HL-60/S4 treated with retinoic acid at 250 ng/mL for 4 days and 3 days (cell line): Measurements from ENCODE around the gene SCG5.
"Not testable (repeated sequence)": the region's sequence is repeated elsewhere in the genome, so short reads cannot be mapped to it uniquely, and the experiment has no call there.

Experiments
- in situ Hi-C: fragments of 300-500 bp; cut with MboI; formaldehyde crosslinking; loops from 2 replicates; pipeline ENCODE4 v1.7.0; 2022; ENCODE audit warnings: low sequenced_read_pairs

Gene SCG5, protein sequence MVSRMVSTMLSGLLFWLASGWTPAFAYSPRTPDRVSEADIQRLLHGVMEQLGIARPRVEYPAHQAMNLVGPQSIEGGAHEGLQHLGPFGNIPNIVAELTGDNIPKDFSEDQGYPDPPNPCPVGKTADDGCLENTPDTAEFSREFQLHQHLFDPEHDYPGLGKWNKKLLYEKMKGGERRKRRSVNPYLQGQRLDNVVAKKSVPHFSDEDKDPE

GRCh38 chr15:32641517-32642059, at the start of gene SCG5:
TSS of gene SCG5 (plus strand) at chr15:32641710. CDS start at chr15:32643593, 1,883 bp downstream.
- in situ Hi-C loops = no loop called here

DNA sequence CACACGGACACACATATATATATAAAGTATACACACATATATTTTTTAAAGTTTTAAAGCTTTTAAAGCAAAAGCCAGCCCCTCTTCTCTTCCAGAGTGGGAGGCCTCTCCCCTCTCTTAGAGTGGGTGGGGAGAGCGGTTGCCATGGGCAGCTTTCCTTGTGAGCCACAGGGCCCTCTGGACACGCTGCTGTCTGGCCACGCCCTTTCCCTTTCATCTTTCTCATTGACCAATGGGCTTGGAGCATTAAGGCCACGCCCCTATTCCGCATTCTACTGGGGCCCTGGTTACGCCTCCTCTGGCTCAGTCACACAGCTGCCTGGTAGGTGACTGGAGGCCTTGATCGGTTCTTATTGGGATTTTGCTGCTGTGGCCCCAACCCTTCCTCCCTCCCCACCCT, 48.4 kb upstream of the SCG5 start, which contains the start of gene GOLGA8N:
Gene GOLGA8N (plus strand): TSS at position 306 of the 400 bp plus-strand sequence.
- in situ Hi-C loops = not testable (repeated sequence)

- in situ Hi-C loops = not testable (repeated sequence)
Observed at GRCh38 chr15:32609518-32609917, 32.0 kb upstream of the SCG5 start.

DNA sequence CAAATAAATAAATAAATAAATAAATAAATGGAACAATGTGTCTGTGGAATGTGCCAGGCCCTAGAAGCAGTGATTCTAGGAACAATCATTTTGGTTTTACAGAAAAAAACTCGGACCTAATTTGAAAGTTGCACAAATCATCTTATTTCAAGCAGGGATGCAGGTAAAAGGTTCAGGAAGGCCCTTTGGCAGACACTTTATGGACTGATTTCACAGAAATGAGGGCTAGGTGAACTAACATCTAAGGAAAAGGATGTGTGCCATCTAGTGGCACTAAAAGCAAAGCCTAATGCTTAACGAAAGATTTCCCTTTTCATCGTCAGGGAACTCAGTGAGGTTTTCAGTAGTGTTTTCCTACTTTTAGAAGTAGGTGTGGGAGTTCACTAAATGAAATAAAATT, 30.8 kb upstream of the SCG5 start:
- in situ Hi-C loops = not testable (repeated sequence)

GRCh38 chr15:32614712-32615050, 26.8 kb upstream of the SCG5 start:
- in situ Hi-C loops = not testable (repeated sequence)

- in situ Hi-C loops = not testable (repeated sequence)
Observed at GRCh38 chr15:32615051-32615870, 26.2 kb upstream of the SCG5 start, which contains the start of gene ARHGAP11A. TSS of gene ARHGAP11A (plus strand) at chr15:32615504. CDS start at chr15:32616212, 708 bp downstream.

- in situ Hi-C loops = not testable (repeated sequence)
Observed at GRCh38 chr15:32615871-32616426, 25.6 kb upstream of the SCG5 start.

DNA sequence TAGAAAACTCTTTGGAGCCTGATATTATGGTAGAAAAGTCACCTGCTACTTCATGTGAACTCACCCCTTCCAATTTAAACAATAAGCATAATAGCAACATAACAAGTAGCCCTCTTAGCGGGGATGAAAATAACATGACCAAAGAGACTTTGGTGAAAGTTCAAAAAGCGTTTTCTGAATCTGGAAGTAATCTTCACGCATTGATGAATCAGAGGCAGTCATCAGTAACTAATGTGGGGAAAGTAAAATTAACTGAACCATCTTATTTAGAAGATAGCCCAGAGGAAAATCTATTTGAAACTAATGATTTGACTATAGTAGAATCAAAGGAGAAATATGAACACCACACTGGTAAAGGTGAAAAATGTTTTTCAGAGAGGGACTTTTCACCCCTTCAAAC, 5.1 kb upstream of the SCG5 start:
- in situ Hi-C loops = no loop called here

DNA sequence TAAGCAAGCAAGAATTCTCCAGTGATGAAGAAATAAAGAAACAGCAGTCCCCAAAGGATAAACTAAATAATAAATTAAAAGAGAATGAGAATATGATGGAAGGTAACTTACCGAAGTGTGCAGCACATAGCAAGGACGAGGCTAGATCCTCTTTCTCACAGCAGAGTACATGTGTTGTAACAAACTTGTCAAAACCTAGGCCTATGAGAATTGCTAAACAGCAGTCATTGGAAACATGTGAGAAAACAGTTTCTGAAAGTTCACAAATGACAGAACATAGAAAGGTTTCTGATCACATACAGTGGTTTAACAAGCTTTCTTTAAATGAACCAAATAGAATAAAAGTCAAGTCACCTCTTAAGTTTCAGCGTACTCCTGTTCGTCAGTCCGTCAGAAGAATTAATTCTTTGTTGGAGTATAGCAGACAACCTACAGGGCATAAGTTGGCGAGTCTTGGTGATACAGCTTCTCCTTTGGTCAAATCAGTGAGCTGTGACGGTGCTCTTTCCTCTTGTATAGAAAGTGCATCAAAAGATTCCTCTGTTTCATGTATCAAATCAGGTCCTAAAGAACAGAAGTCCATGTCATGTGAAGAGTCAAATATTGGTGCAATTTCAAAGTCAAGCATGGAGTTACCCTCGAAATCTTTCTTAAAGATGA, 4.5 kb upstream of the SCG5 start:
- in situ Hi-C loops = no loop called here

GRCh38 chr15:32637704-32638103, 3.8 kb upstream of the SCG5 start:
- in situ Hi-C loops = no loop called here

GRCh38 chr15:32642667-32643435, 1.3 kb downstream of the SCG5 start:
- in situ Hi-C loops = no loop called here

- in situ Hi-C loops = no loop called here
Observed at GRCh38 chr15:32643907-32644445, 2.5 kb downstream of the SCG5 start.

DNA sequence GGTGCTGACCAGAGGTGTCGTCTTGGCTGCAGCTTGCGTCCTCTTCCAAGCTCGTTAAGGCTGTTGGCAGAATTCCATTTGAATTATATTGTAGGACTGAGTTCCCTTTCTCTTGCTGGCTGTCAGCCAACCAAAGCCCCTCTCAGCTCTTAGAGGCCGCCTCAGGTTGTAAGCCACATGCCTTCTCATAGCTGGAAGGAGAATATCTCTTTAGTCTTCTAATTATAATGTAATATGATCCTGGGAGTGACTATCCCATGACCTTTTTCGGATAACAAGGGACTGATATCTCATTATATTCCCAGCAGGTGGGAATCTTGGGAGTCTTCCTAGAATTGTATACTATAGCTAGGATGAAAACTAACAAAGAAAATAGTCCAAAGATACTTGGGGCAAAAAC, 4.8 kb downstream of the SCG5 start:
- in situ Hi-C loops = no loop called here

DNA sequence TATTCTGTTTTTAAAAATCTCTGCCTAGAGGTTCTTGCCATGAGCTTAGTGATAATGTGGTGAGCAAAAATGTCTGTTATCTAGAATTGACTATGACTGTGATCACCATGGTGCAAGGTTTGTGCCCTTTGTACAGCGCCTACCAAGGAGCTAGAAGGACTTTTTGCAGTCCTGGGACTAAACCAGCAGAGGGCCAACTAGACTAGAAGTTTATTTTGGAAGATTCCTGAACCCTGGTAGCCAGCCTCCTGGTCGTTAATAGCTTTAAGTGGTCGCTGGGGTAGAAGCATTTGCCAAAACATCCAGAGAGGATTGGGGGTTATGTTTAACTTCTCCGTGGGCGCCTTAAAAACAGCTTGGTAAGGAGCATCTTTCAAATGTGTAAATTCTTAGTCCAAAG, 7.8 kb downstream of the SCG5 start:
- in situ Hi-C loops = no loop called here

- in situ Hi-C loops = loop anchor here (25.0 kb wide), 1 partner anchor 336 kb away; no protein-coding TSS in a partner anchor
Observed at GRCh38 chr15:32651229-32651837, 9.8 kb downstream of the SCG5 start.

DNA sequence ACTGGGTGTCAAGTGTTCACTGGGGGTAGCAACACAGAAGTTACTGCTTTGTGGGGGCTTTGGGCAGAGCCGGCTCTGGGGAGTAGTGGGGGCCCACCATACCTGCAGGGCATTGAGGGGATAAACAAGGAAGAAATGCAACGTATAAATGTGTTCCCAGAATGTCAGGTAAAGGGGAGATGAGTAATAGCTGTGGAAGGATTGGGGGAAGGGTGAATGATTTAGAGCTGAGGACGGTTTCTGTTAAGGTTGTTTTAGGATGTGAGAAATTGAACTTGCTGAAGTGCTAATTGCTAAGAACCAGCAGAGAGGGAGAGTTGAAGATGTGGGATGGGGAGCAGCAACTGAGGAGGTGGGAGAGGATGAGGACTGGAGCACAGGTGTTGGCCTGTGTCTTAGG, 10.7 kb downstream of the SCG5 start:
- in situ Hi-C loops = loop anchor here (25.0 kb wide), 1 partner anchor 335 kb away; no protein-coding TSS in a partner anchor

DNA sequence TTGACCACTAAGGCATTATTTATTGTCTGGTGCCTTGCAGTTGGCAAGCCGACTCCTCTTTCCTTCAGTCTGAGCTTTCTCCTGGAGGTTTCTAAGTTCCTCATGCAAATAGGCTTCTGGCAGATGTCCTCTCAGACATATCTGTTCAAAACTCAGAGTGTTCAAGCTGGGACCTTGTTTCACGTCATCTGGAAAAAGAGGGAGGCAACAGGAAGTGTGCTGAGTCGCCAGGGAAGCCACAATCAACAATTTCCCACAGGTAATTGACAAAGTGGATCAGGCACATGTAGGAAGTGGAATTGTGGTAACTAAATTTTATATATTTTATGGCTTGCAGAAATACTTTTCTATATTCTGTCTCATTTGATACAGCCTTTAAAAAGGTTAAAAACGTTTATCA, 14.6 kb downstream of the SCG5 start:
- in situ Hi-C loops = loop anchor here (25.0 kb wide), 1 partner anchor 331 kb away; no protein-coding TSS in a partner anchor

DNA sequence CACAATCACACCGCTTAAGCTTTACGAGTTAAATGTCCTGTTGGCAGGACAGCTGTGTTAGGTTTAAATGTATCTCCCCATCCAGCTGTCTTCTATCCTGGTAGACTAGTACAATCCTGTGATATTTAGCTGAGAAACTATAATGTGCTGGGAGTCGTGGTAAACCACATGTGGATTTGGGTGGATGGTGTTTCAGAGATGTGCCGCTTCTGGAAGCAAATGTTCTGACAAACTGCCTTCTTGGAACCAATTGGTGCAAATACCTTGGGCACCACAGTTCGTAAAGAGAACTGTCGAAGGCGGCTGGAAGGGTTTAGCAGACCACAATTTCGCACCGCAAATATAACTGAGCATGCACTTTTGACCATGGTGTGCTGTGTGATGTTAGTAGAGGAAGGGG, 15.0 kb downstream of the SCG5 start:
- in situ Hi-C loops = loop anchor here (25.0 kb wide), 1 partner anchor 331 kb away; no protein-coding TSS in a partner anchor

GRCh38 chr15:32657198-32657883, 15.8 kb downstream of the SCG5 start:
- in situ Hi-C loops = loop anchor here (25.0 kb wide), 1 partner anchor 330 kb away; no protein-coding TSS in a partner anchor
